K562 (cell line): Measurements from ENCODE around the gene CRPPA. TPM values are rescaled to one million over a fixed set of nuclear protein-coding genes. Genes with fewer than 3 reads are reported as not detected.

Experiments used
- GABPA ChIP-seq: fragments of 200-800 bp; sonication (Bioruptor generic); conservative IDR thresholded peaks from 2 replicates; pipeline ENCODE4 v1.6.1; 2016; ENCODE audit warnings: low read depth, missing genetic modification characterization, missing compliant biosample characterization
- GATAD2B ChIP-seq: fragments of 450-650 bp; IDR thresholded peaks from 2 replicates; pipeline ENCODE4 v1.6.1; 2017; ENCODE audit warnings: mild to moderate bottlenecking, borderline replicate concordance
- HMG20A ChIP-seq: fragments of 450-650 bp; formaldehyde crosslinking; conservative IDR thresholded peaks from 2 replicates; pipeline ENCODE4 v1.4.0; 2020; ENCODE audit warnings: mild to moderate bottlenecking, mixed read lengths
- NFYB ChIP-seq: IDR thresholded peaks from 2 replicates; pipeline ENCODE4 v1.6.1; 2011; ENCODE audit warnings: mild to moderate bottlenecking, moderate library complexity; ENCODE audit not compliant: insufficient read length; ENCODE audit errors: extremely low read depth
- NR1H2 ChIP-seq: sonication (generic); formaldehyde crosslinking; IDR thresholded peaks from 2 replicates; pipeline ENCODE4 v1.4.0; 2020; ENCODE audit warnings: mild to moderate bottlenecking, missing genetic modification reagents
- NR2C2 ChIP-seq, 2 experiments: fragments of 200-800 bp in 1 of 2; sonication (Bioruptor generic) in 1 of 2; sonication (generic) in 1 of 2; formaldehyde crosslinking in 1 of 2; IDR thresholded peaks; 2 replicates each; pipeline versions ENCODE4 v1.6.1 to v1.8.0; 2016 to 2022; ENCODE audit warnings: mild to moderate bottlenecking in 1 of 2, missing compliant biosample characterization in 1 of 2, missing genetic modification characterization in 1 of 2, missing genetic modification reagents in 1 of 2
- PYGO2 ChIP-seq: fragments of 450-650 bp; IDR thresholded peaks from 2 replicates; pipeline ENCODE4 v1.6.1; 2016; ENCODE audit warnings: mild to moderate bottlenecking, missing genetic modification characterization, moderate library complexity, missing compliant biosample characterization
- SMC3 ChIP-seq: conservative IDR thresholded peaks from 2 replicates; pipeline ENCODE4 v1.6.1; 2011; ENCODE audit warnings: low read depth, low read length, improper control_type of control experiment; ENCODE audit not compliant: insufficient read depth
- TAF9B ChIP-seq: fragments of 450-650 bp; IDR thresholded peaks from 2 replicates; pipeline ENCODE4 v1.6.1; 2018; ENCODE audit warnings: mild to moderate bottlenecking; ENCODE audit not compliant: partially characterized antibody
- ZBTB7A ChIP-seq: IDR thresholded peaks from 2 replicates; pipeline ENCODE4 v1.6.1; 2011; ENCODE audit warnings: low read depth, mild to moderate bottlenecking, low read length, moderate library complexity, borderline replicate concordance; ENCODE audit not compliant: control insufficient read depth
- ZNF184 ChIP-seq: sonication (generic); formaldehyde crosslinking; IDR thresholded peaks from 2 replicates; pipeline ENCODE4 v1.5.0; 2020; ENCODE audit warnings: missing genetic modification reagents
- ZNF436 ChIP-seq: fragments of 250-450, 450-650 bp; sonication (Bioruptor Pico); formaldehyde crosslinking; IDR thresholded peaks from 2 replicates; pipeline ENCODE4 v1.7.0; 2020; ENCODE audit warnings: mild to moderate bottlenecking
- ZNF780A ChIP-seq: fragments of 250-450 bp; sonication (Bioruptor Pico); IDR thresholded peaks from 2 replicates; pipeline ENCODE4 v1.5.0; 2021; ENCODE audit warnings: mild to moderate bottlenecking
- ZSCAN29 ChIP-seq: fragments of 450-650 bp; IDR thresholded peaks from 2 replicates; pipeline ENCODE4 v1.6.1; 2017
- polyA plus RNA-seq, 8 experiments: library from polyadenylated mRNA; depleted of rRNA in 4 of 8; stranded (reverse) in 5 of 8; unstranded in 3 of 8; fragments of >200 nt; fragmentation: Nextera tagmentation in 2 of 8; fragmentation: Illumina TruSeq in 1 of 8; extraction: Ambion mirVana in 2 of 8; extraction: Trizol in 1 of 8; gene quantifications; 2 replicates each; pipeline versions ENCODE4 v1.2.1 to v1.2.3, GENCODE V29; 2011 to 2014; ENCODE audit warnings: inconsistent platforms in 1 of 8, missing spikeins in 1 of 8
- total RNA-seq, 7 experiments: library from RNA; depleted of rRNA in 6 of 7; stranded (reverse); fragments of >200 nt in 6 of 7; fragmentation: Illumina TruSeq in 2 of 7; extraction: Trizol in 2 of 7; gene quantifications; 2 replicates each; pipeline versions ENCODE4 v1.2.1 to v1.2.3, GENCODE V29; 2011 to 2021; ENCODE audit warnings: low replicate concordance in 1 of 7
- TF ChIP-seq, protein P1 (sequence below): fragments of 450-650 bp; formaldehyde crosslinking; conservative IDR thresholded peaks from 2 replicates; pipeline ENCODE4 v1.4.0; 2022; ENCODE audit warnings: mild to moderate bottlenecking, missing genetic modification characterization
- TF ChIP-seq, protein P2 (sequence below): fragments of 250-450 bp; sonication (Bioruptor Pico); IDR thresholded peaks from 2 replicates; pipeline ENCODE4 v1.5.0; 2022; ENCODE audit warnings: mild to moderate bottlenecking
- TF ChIP-seq, protein P3 (sequence below), 2 experiments: fragments of 450-650 bp; IDR thresholded peaks; 2 replicates each; pipeline ENCODE4 v1.6.1; 2018; ENCODE audit warnings: mild to moderate bottlenecking in 2 of 2, low read depth in 1 of 2; ENCODE audit not compliant: partially characterized antibody in 2 of 2
- TF ChIP-seq, protein P4 (sequence below): fragments of 250-450 bp; sonication (Bioruptor Pico); IDR thresholded peaks from 2 replicates; pipeline ENCODE4 v1.5.0; 2021; ENCODE audit warnings: mild to moderate bottlenecking, borderline replicate concordance

The CRPPA gene
- total and polyA plus RNA-seq, 9 of the 15 experiments (the other 6 are each of a cell fraction or from before 2014, with no cell fraction given), result 3.9 to 14.4 (median 7.8) TPM

GRCh38 chr7:16419859-16420258, 1.5 kb downstream of the CRPPA start (continued):
- TF ChIP-seq, protein P1, sequence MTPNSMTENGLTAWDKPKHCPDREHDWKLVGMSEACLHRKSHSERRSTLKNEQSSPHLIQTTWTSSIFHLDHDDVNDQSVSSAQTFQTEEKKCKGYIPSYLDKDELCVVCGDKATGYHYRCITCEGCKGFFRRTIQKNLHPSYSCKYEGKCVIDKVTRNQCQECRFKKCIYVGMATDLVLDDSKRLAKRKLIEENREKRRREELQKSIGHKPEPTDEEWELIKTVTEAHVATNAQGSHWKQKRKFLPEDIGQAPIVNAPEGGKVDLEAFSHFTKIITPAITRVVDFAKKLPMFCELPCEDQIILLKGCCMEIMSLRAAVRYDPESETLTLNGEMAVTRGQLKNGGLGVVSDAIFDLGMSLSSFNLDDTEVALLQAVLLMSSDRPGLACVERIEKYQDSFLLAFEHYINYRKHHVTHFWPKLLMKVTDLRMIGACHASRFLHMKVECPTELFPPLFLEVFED (CRISPR knock-in tag), result no peak
- TF ChIP-seq PYGO2 (tag), result no peak
- no peak for TF ChIP-seq ZNF184
- TF ChIP-seq, protein P2, sequence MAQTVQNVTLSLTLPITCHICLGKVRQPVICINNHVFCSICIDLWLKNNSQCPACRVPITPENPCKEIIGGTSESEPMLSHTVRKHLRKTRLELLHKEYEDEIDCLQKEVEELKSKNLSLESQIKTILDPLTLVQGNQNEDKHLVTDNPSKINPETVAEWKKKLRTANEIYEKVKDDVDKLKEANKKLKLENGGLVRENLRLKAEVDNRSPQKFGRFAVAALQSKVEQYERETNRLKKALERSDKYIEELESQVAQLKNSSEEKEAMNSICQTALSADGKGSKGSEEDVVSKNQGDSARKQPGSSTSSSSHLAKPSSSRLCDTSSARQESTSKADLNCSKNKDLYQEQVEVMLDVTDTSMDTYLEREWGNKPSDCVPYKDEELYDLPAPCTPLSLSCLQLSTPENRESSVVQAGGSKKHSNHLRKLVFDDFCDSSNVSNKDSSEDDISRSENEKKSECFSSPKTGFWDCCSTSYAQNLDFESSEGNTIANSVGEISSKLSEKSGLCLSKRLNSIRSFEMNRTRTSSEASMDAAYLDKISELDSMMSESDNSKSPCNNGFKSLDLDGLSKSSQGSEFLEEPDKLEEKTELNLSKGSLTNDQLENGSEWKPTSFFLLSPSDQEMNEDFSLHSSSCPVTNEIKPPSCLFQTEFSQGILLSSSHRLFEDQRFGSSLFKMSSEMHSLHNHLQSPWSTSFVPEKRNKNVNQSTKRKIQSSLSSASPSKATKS (CRISPR knock-in tag), result no peak
- 0 out of 2 replicates have a peak, but pooled peaks have one; percentile 41 for TF ChIP-seq ZSCAN29
- no peak for TF ChIP-seq GABPA (tag)
- TF ChIP-seq TAF9B, result no peak
- TF ChIP-seq, protein P3, sequence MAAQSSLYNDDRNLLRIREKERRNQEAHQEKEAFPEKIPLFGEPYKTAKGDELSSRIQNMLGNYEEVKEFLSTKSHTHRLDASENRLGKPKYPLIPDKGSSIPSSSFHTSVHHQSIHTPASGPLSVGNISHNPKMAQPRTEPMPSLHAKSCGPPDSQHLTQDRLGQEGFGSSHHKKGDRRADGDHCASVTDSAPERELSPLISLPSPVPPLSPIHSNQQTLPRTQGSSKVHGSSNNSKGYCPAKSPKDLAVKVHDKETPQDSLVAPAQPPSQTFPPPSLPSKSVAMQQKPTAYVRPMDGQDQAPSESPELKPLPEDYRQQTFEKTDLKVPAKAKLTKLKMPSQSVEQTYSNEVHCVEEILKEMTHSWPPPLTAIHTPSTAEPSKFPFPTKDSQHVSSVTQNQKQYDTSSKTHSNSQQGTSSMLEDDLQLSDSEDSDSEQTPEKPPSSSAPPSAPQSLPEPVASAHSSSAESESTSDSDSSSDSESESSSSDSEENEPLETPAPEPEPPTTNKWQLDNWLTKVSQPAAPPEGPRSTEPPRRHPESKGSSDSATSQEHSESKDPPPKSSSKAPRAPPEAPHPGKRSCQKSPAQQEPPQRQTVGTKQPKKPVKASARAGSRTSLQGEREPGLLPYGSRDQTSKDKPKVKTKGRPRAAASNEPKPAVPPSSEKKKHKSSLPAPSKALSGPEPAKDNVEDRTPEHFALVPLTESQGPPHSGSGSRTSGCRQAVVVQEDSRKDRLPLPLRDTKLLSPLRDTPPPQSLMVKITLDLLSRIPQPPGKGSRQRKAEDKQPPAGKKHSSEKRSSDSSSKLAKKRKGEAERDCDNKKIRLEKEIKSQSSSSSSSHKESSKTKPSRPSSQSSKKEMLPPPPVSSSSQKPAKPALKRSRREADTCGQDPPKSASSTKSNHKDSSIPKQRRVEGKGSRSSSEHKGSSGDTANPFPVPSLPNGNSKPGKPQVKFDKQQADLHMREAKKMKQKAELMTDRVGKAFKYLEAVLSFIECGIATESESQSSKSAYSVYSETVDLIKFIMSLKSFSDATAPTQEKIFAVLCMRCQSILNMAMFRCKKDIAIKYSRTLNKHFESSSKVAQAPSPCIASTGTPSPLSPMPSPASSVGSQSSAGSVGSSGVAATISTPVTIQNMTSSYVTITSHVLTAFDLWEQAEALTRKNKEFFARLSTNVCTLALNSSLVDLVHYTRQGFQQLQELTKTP (IDR thresholded peaks at IDR 0.05; ENCODE audit: low read depth in 1 of 2, partially characterized antibody in 2 of 2), result peak in 1 of 2 experiments; percentile 12
- no peak for TF ChIP-seq NR2C2 (CRISPR knock-in tag; IDR thresholded peaks at IDR 0.05)
- TF ChIP-seq NR2C2 (tag; IDR thresholded peaks at IDR 0.05), result no peak
- 0 out of 2 replicates have a peak, but pooled peaks have one; percentile 15 for TF ChIP-seq ZBTB7A
- TF ChIP-seq HMG20A, result no peak
- TF ChIP-seq GATAD2B, result peak; percentile 45; the same call in 1 of the 2 replicates
- TF ChIP-seq NR1H2, result no peak
- TF ChIP-seq, protein P4, sequence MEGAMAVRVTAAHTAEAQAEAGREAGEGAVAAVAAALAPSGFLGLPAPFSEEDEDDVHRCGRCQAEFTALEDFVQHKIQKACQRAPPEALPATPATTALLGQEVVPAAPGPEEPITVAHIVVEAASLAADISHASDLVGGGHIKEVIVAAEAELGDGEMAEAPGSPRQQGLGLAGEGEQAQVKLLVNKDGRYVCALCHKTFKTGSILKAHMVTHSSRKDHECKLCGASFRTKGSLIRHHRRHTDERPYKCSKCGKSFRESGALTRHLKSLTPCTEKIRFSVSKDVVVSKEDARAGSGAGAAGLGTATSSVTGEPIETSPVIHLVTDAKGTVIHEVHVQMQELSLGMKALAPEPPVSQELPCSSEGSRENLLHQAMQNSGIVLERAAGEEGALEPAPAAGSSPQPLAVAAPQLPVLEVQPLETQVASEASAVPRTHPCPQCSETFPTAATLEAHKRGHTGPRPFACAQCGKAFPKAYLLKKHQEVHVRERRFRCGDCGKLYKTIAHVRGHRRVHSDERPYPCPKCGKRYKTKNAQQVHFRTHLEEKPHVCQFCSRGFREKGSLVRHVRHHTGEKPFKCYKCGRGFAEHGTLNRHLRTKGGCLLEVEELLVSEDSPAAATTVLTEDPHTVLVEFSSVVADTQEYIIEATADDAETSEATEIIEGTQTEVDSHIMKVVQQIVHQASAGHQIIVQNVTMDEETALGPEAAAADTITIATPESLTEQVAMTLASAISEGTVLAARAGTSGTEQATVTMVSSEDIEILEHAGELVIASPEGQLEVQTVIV (CRISPR knock-in tag), result no peak
- TF ChIP-seq ZNF436, result no peak
- TF ChIP-seq ZNF780A (CRISPR knock-in tag), result no peak
- no peak for TF ChIP-seq NFYB
- no peak for TF ChIP-seq SMC3
